Glutamatergic neuron (in vitro differentiated cells): ENCODE results near the gene ZNF423. TPM values are rescaled to one million over a fixed set of nuclear protein-coding genes. Genes with fewer than 3 reads are reported as not detected.

ENCODE experiments used
- DNase-seq: peaks from one replicate; pipeline ENCODE4 v3.0.0; 2022
- H3K27ac Mint-ChIP-seq: one replicate; pipeline ENCODE4 v1.8.0; 2020; ENCODE audit warnings: mild to moderate bottlenecking, mixed read lengths, inconsistent platforms; ENCODE audit not compliant: unreplicated experiment
- H3K27me3 Mint-ChIP-seq: one replicate; pipeline ENCODE4 v1.8.0; 2020; ENCODE audit warnings: mild to moderate bottlenecking, moderate library complexity, mixed read lengths, inconsistent platforms; ENCODE audit not compliant: unreplicated experiment
- H3K36me3 Mint-ChIP-seq: one replicate; pipeline ENCODE4 v1.8.0; 2020; ENCODE audit warnings: mild to moderate bottlenecking, mixed read lengths, inconsistent platforms; ENCODE audit not compliant: unreplicated experiment
- H3K4me1 Mint-ChIP-seq: one replicate; pipeline ENCODE4 v1.8.0; 2020; ENCODE audit warnings: mild to moderate bottlenecking, low read depth, mixed read lengths, inconsistent platforms; ENCODE audit not compliant: unreplicated experiment
- H3K4me3 Mint-ChIP-seq: one replicate; pipeline ENCODE4 v1.8.0; 2020; ENCODE audit warnings: mild to moderate bottlenecking, mixed read lengths, inconsistent platforms; ENCODE audit not compliant: unreplicated experiment
- H3K9me3 Mint-ChIP-seq: one replicate; pipeline ENCODE4 v1.8.0; 2020; ENCODE audit warnings: mild to moderate bottlenecking, moderate library complexity, mixed read lengths, inconsistent platforms; ENCODE audit not compliant: unreplicated experiment
- CTCF ChIP-seq: fragments of 200-600 bp; sonication (generic); IDR thresholded peaks from one replicate; pipeline ENCODE4 v1.5.0; 2021; ENCODE audit not compliant: partially characterized antibody, unreplicated experiment
- total RNA-seq: library from RNA; stranded (reverse); fragmentation: NEBNext Ultra II Directional; extraction: Animal tissue kit (Norgen Biotek cat#: 25700); gene quantifications from one replicate; pipeline ENCODE4 v1.2.1, GENCODE V29; 2021; ENCODE audit not compliant: unreplicated experiment

The ZNF423 gene
- total RNA-seq, 1 donor from 2014 or later: 149 TPM

DNA sequence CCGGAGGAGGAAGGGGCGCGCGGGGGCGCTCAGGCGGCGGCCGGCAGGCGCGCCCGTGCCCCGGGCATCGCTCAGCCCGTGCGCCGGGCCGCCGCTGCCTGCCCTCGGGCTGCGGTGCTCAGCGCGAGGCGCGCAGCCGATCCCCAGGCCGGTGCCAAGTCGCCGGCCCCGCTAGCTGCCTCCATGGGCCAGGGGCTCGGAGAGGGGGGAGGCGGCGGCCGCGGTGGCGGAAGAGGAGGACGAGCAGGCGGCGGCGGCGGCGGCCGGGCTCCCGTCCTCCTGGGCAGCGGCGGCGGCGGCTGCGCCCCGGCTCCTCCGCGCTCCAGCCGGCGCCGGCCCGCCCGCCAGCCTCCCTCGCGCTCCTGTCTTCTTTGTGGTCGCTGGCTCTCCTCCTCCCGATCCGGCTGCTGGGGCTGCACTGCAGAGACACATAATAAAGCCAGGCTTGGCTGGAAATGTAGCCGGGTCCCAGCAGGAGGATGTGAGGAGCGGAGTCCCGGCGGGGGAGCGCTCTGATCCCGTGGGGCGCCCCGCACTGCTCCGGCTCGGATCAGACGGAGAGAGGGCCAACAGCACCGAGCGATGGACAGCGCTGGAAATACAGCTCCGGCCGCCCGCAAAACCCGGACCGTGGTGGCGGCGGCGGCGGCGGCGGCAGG lies 889 bp upstream of the ZNF423 start:
- Mint-ChIP-seq H3K36me3 (no peaks in the 10 kb centered on the region), H3K4me3 (peak overlapping the region; percentile 87), H3K4me1 (peaks cover 25% of the 10 kb centered on the region), H3K9me3 (peaks cover 21% of the 10 kb centered on the region), H3K27ac (peak overlapping the region; percentile 88), H3K27me3 (peaks cover 14% of the 10 kb centered on the region)
- no peak for TF ChIP-seq CTCF
- peak; percentile 91 for DNase-seq

- peaks cover 14% of the 10 kb centered on the region for H3K27me3 Mint-ChIP-seq
- no peak for TF ChIP-seq CTCF
- H3K27ac Mint-ChIP-seq: no peak overlapping the region
- peaks cover 21% of the 10 kb centered on the region for H3K9me3 Mint-ChIP-seq
- no peak overlapping the region for H3K4me3 Mint-ChIP-seq
- DNase-seq: peak; percentile 90
- no peaks in the 10 kb centered on the region for H3K36me3 Mint-ChIP-seq
- H3K4me1 Mint-ChIP-seq: peaks cover 38% of the 10 kb centered on the region
Observed at GRCh38 chr16:49855280-49855821, 561 bp downstream of the ZNF423 start.

DNA sequence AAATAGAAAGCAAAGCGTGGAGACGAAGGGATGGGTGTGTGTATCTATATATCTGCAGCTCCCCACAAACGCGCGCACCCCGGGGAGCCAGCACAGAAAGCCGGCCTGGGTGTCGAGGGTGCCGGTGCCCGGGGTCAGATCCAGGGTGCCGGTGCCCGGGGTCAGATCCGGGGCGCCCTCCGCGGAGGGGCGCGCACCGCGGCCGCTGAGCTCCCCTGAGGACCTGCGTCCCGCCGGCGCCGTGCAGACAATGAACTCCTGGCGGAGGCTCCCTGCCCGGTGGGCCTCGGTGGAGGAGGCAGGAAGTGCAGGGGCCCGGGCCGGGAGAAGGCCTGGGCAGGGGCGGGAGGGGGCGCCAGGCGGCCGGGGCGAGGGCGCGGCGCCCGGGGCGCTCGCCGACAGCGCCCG lies 1.1 kb downstream of the ZNF423 start:
- Mint-ChIP-seq H3K4me3 (peak overlapping the region; percentile 99), H3K27ac (peak overlapping the region; percentile 97), H3K27me3 (peaks cover 14% of the 10 kb centered on the region), H3K9me3 (peaks cover 19% of the 10 kb centered on the region), H3K4me1 (peaks cover 36% of the 10 kb centered on the region), H3K36me3 (no peaks in the 10 kb centered on the region)
- TF ChIP-seq CTCF: no peak
- DNase-seq: peak; percentile 58

GRCh38 chr16:49854188-49854795 lies 1.6 kb downstream of the ZNF423 start:
- Mint-ChIP-seq H3K36me3 (no peaks in the 10 kb centered on the region), H3K4me1 (peaks cover 38% of the 10 kb centered on the region)
- no peak for DNase-seq

More at GRCh38 chr16:49854188-49854795, 1.6 kb downstream of the ZNF423 start:
- Mint-ChIP-seq H3K27ac (peak overlapping the region; percentile 97), H3K4me3 (peak overlapping the region; percentile 99), H3K9me3 (peaks cover 17% of the 10 kb centered on the region), H3K27me3 (peaks cover 12% of the 10 kb centered on the region)
- TF ChIP-seq CTCF: no peak
